ENCODE data around the gene NUMA1.
A peak's percentile ranks its signal among the peaks of the same experiment; 100 is the strongest.

DNA sequence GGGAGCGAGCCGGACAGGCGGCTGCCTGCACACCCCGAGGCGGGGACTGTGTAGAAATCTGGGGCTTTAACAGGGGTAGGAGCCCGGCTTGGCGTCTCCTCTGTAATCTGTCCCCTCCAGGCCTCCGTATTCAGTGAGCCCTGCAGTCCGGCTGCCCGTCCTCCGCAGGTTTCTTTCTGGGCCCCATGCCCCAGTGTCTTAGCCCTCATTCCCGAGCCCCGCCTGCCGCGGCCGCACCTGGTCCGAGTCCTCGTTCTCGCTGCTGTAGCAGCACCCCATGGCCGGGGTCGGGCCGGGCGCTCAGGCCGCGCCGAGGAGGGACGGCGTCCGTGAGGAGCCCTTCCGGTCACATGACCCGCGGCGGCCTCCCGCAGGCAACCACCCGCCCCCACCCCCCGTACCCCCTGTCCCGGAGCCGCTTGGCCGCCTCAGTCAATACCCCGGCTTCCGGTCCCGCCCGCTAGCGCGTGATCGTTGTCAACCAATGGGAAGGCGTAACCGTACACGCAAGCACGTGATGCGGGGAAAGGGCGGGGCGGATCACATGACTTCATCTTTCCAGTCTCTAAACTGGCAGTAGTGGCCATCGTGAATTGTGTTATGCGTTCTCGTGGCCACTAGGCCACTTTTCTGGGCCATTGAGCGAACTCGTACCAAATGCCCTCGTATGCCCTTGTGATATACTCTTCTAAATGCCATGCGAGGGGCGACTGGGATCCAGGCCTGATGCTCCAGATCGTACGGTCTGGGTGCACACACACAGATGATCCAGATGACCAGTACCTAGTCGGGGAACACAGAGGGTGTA is 22.8 kb upstream of the NUMA1 start, which contains the start of gene LAMTOR1:
- TF ChIP-seq, protein P1, sequence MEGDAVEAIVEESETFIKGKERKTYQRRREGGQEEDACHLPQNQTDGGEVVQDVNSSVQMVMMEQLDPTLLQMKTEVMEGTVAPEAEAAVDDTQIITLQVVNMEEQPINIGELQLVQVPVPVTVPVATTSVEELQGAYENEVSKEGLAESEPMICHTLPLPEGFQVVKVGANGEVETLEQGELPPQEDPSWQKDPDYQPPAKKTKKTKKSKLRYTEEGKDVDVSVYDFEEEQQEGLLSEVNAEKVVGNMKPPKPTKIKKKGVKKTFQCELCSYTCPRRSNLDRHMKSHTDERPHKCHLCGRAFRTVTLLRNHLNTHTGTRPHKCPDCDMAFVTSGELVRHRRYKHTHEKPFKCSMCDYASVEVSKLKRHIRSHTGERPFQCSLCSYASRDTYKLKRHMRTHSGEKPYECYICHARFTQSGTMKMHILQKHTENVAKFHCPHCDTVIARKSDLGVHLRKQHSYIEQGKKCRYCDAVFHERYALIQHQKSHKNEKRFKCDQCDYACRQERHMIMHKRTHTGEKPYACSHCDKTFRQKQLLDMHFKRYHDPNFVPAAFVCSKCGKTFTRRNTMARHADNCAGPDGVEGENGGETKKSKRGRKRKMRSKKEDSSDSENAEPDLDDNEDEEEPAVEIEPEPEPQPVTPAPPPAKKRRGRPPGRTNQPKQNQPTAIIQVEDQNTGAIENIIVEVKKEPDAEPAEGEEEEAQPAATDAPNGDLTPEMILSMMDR (IDR thresholded peaks at IDR 0.05 in 4 of 5, conservative IDR thresholded peaks at IDR 0.05 in 1 of 5) = peak; percentile 46 to 72 (median 60)
- TF ChIP-seq POLR2A (IDR thresholded peaks at IDR 0.05) = peak; percentile 83 to 85

All from gastrocnemius medialis (tissue), 4 donors.